ENCODE measurements around the gene DIP2C.
"Not testable (repeated sequence)": the region's sequence is repeated elsewhere in the genome, so short reads cannot be mapped to it uniquely, and the experiment has no call there.

Gene DIP2C

GRCh38 chr10:381805-382204, 307.7 kb downstream of the DIP2C start:
- DNase-seq (ENCODE audit: low read depth in 2 of 3, low spot score in 2 of 3) = no peak

- DNase-seq (ENCODE audit: low read depth in 2 of 3, low spot score in 2 of 3) = no peak
These were observed 308.1 kb downstream of the DIP2C start for GRCh38 chr10:381346-381745.

GRCh38 chr10:380313-380940, 309.0 kb downstream of the DIP2C start:
- DNase-seq (ENCODE audit: low read depth in 2 of 3, low spot score in 2 of 3) = no peak

DNA sequence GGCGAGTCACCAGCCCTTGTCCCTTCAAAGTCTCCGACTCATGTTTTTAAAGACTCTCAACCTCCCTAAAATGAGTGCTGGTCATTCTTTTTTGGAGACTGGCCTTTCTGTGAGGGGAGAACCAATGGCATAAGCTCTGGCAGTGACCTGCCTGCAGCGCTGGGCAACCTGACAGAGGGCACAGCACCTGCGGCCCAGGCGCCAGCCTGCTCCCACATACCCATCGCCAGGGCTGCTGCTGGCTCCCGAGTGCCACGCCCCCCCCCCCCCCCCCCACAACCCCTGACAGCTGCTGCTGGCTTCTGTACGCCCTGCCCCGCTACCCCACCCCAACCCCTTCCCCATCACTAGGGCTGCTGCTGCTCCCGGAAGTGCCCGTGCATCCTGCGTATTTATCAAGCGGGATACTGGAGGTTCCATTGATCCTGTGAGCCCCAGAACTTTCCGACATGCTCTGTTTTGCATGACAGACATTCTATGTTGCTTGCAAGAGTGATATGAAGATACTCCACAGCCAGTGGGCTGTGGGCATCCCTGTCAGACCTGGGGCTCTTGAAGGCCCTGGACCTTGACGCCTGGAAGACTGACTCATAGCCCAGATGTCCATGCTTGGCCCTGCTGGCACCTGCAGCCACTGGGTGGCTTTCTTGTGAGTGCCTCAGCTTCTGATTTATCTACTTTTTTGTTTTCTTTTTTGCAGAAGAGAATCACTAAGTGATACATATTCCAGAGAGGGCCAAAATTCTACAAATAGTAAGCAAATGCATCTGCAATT, 310.4 kb downstream of the DIP2C start:
- DNase-seq (ENCODE audit: low read depth in 2 of 3, low spot score in 2 of 3) = no peak

DNA sequence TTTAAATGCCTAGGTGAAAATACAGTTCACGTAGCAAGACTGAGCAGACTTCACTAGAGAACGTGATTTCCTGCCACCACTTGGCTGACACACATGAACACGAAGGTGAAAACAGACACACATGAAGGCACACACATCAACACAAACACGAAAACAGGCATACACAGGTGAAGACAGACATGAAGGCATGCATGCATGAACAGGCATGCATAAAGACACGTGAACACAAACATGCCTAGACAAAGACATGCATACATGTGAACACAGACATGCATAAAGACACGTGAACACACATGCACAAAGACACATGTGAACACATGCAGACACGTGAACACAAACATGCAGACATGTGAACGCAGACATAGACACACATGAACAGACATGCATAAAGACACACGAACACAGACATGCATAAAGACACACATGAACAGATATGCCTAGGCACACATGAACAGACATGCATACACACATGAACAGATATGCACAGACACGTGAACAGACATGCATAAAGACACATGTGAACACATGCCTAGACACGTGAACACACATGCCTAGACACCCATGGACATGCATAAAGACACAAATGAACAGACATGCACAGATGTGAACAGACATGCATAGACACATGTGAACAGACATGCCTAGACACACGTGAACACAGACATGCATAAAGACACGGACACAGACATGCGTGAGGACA, 311.1 kb downstream of the DIP2C start:
- no peak for DNase-seq (ENCODE audit: low read depth in 2 of 3, low spot score in 2 of 3)

GRCh38 chr10:377228-377627, 312.2 kb downstream of the DIP2C start:
- DNase-seq (ENCODE audit: low read depth in 2 of 3, low spot score in 2 of 3) = no peak

DNA sequence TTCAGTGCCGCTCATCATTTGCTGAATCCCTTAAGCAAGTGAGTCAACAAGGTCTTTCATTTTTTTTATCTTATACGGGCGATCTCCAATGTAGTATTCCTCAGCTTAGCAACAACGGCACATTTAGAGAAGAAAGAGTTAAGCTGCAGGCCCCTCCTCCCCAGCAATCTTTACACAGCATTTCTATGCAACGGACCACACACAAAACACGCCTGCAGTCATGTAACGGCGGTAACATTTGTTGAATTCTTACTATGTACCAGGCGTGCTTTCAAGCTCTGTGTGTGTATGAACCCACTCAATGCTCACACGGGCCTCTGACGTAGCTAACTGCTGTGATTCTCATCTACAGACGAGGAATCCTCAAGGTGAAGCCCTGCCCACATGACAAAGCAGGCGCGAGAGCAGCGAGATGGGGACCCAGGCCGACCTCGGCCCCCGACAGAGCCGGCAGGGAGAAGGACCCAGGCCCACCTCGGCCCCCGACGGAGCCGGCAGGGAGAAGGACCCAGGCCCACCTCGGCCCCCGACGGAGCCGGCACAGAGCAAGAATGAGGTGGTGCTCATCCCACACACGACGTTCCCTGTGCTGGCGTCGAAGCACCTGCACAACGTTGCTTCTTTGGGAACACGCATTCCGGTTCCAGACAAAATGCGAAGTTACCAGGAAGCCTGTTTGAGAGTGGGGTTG, 313.5 kb downstream of the DIP2C start:
- DNase-seq (ENCODE audit: low read depth in 2 of 3, low spot score in 2 of 3) = no peak

DNA sequence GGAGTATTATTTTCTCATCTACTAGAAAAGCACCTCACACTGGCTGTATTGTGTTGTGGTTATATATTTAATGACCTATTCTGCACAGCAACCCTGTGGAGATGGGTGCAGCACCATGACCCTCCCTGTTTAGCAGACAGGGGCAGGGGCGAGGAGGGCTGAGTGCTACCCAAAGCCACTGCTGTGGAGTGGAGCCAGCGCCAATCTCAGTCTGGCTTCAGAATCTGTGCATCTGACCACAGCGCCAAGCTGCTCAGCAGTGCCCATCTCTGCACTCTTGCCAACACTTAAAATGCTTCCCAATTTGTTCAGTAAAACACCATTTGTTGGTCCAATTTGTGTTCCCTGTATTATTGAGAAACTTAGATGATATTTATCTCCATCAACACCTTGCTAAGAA, 315.1 kb downstream of the DIP2C start:
- no peak for DNase-seq (ENCODE audit: low read depth in 2 of 3, low spot score in 2 of 3)

GRCh38 chr10:373526-374309, 315.8 kb downstream of the DIP2C start:
- DNase-seq (ENCODE audit: low read depth in 2 of 3, low spot score in 2 of 3) = no peak

DNA sequence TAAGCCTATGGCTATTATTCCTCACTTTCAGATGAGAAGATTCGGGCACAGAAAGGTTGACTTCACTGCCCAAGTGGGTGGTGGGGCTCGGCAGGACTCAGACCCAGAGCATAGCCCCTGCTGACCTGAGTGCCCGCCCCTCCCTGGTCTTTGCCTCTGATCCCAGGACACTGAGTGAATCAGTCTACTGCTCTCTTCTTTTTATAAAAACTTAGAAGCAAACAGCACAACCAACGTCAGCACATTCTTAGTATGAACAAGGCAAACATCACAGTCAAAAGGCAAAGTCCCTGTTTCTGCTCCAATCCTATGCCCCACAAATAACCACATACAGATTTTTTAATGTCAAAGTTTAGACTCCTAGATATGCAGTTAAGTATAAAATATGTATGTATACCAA, 316.5 kb downstream of the DIP2C start:
- no peak for DNase-seq (ENCODE audit: low read depth in 2 of 3, low spot score in 2 of 3)

GRCh38 chr10:372566-372965, 316.9 kb downstream of the DIP2C start:
- no peak for DNase-seq (ENCODE audit: low read depth in 2 of 3, low spot score in 2 of 3)

GRCh38 chr10:371515-371914, 318.0 kb downstream of the DIP2C start:
- no peak for DNase-seq (ENCODE audit: low read depth in 2 of 3, low spot score in 2 of 3)

DNA sequence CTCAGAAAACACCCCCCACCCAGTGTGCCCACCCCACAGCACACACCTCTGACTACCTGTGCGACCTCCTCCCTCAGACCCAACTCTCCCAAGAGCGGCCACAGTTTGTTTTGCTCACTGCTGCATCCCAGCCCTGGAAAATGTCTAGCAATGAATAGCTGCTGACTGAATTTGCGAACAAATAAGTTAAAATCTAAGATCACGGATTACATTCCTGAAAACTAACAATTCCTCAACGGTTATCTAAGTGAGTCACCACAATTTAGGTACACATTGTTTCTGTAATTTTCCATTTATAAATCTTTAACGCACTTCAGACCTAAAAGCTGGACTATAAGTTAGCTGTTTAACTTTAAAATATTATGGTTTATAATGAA, 319.0 kb downstream of the DIP2C start:
- DNase-seq (ENCODE audit: low read depth in 2 of 3, low spot score in 2 of 3) = no peak

GRCh38 chr10:369684-370448, 319.6 kb downstream of the DIP2C start:
- DNase-seq (ENCODE audit: low read depth in 2 of 3, low spot score in 2 of 3) = no peak

DNA sequence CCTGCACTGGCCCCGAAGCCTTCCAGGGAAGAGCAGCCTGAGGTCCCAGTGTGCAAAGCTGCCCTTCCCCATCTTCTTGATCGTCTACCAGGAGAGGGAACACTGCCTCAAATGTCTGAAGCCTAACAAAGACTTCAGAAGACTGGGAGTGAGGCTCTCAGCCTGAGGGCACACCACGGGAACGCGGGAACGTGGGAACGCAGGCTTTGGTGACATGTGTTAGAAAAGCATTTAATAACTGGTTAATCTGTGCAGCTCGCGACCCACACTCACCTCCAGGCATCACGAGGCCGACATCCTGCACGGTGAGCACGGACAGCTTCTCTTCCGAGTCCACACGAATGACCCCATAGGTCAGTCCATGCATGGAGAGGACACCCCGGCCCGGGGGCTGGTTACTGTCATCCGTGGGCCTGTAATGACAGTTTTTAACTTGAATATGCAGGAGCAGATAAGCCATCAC, 320.2 kb downstream of the DIP2C start:
- no peak for DNase-seq (ENCODE audit: low read depth in 2 of 3, low spot score in 2 of 3)

DNA sequence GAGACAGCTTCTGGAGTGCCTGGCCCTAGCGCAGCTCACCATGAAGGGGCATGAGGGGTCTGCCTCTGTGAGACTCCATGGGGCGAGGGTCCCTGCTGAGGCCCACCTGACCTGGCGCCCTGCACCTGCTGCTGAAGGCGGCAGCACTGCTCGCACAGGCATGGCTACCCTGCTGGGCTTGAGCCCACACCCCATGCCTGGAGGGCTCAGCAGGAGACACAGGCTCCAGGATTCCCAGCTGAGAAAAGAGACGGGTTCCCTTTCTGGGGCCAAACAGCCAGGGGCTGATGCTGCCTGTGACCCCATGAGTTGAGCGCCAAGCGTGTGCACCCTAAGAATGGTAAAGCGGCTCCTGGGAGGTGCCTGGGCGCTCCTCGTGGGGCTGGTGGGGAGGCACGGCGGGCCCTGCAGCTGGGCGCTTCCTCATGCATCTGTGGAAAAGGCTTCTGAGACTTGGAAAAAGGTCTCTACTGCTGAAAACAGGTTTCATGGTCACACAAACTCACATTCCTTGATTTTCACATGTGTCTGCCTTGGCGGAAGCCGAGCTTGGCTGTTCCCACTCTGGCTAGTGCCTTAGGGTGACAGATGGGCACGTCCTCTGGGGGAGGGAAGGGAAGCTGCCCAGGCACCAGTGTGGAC, 320.8 kb downstream of the DIP2C start:
- DNase-seq (ENCODE audit: low read depth in 2 of 3, low spot score in 2 of 3) = no peak

GRCh38 chr10:368107-368506, 321.4 kb downstream of the DIP2C start:
- DNase-seq (ENCODE audit: low read depth in 2 of 3, low spot score in 2 of 3) = not testable (repeated sequence)

DNA sequence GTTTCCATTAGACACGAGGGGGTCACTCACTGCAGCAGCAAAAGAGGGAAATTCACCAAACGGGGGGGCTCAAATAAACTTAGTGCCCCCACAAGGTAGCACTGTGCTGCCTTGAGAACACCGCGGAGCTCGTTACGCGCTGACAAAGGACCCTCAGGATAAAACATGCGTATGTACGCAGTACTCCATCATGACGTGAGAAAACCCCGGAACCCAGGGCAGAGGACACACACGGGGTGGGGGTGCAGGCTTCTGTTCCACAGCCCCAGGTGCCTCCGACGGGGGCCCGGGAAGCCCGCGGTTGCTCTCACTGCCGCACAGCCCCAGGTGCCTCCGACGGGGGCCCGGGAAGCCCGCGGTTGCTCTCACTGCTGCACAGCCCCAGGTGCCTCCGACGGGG, 321.8 kb downstream of the DIP2C start:
- DNase-seq (ENCODE audit: low read depth in 2 of 3, low spot score in 2 of 3) = no peak

DNA sequence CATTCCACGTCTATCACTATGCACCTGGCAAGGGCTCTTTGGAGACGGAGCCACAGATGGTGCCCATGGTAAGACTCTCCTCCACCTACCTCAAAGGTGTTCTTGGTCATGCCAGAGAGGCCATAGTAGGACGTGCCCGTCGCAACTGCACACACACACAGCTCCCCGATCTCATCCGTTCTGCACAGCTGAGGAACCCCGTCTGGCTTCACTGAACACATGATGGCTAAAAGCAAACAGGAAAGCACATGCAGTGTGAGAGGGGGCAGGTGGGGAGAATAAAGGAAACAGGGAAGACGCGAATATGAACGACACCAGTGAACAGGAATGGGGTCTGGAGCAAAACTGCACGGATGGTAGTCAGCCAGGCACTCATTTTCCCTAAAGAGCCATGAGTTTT, 323.3 kb downstream of the DIP2C start:
- no peak for DNase-seq (ENCODE audit: low read depth in 2 of 3, low spot score in 2 of 3)
